ENCODE measurements around the gene MGARP.
"Not testable (repeated sequence)": the region's sequence is repeated elsewhere in the genome, so short reads cannot be mapped to it uniquely, and the experiment has no call there.

The MGARP gene

GRCh38 chr4:139295942-139296299 is 15.9 kb upstream of the MGARP start:
- in situ Hi-C loops (cut with MboI; ENCODE audit: low sequenced_read_pairs): no loop called here

- in situ Hi-C loops (cut with MboI; ENCODE audit: low sequenced_read_pairs): no loop called here
Observed at GRCh38 chr4:139295206-139295941, 15.3 kb upstream of the MGARP start.

- in situ Hi-C loops (cut with MboI; ENCODE audit: low sequenced_read_pairs): no loop called here
Observed at GRCh38 chr4:139286186-139286698, 6.2 kb upstream of the MGARP start.

- in situ Hi-C loops (cut with MboI; ENCODE audit: low sequenced_read_pairs): no loop called here
Observed at GRCh38 chr4:139282721-139283075, 2.7 kb upstream of the MGARP start.

- in situ Hi-C loops (cut with MboI; ENCODE audit: low sequenced_read_pairs): no loop called here
Observed at GRCh38 chr4:139282065-139282720, 2.2 kb upstream of the MGARP start.

GRCh38 chr4:139278912-139279759 is 889 bp downstream of the MGARP start:
- in situ Hi-C loops (cut with MboI; ENCODE audit: low sequenced_read_pairs): no loop called here

- in situ Hi-C loops (cut with MboI; ENCODE audit: low sequenced_read_pairs): no loop called here
Observed at GRCh38 chr4:139278485-139278884, 1.5 kb downstream of the MGARP start.

- in situ Hi-C loops (cut with MboI; ENCODE audit: low sequenced_read_pairs): no loop called here
Observed at GRCh38 chr4:139275281-139275735, 4.7 kb downstream of the MGARP start.

- in situ Hi-C loops (cut with MboI; ENCODE audit: low sequenced_read_pairs): no loop called here
Observed at GRCh38 chr4:139274790-139275189, 5.2 kb downstream of the MGARP start.

- in situ Hi-C loops (cut with MboI; ENCODE audit: low sequenced_read_pairs): no loop called here
Observed at GRCh38 chr4:139273835-139274234, 6.2 kb downstream of the MGARP start.

- in situ Hi-C loops (cut with MboI; ENCODE audit: low sequenced_read_pairs): no loop called here
Observed at GRCh38 chr4:139267301-139267700, 12.7 kb downstream of the MGARP start.

GRCh38 chr4:139266583-139267257 is 13.3 kb downstream of the MGARP start:
- in situ Hi-C loops (cut with MboI; ENCODE audit: low sequenced_read_pairs): no loop called here

GRCh38 chr4:139266208-139266582 is 13.8 kb downstream of the MGARP start:
- in situ Hi-C loops (cut with MboI; ENCODE audit: low sequenced_read_pairs): no loop called here

- in situ Hi-C loops (cut with MboI; ENCODE audit: low sequenced_read_pairs): no loop called here
Observed at GRCh38 chr4:139265654-139266053, 14.4 kb downstream of the MGARP start.

GRCh38 chr4:139256349-139256748 is 23.7 kb downstream of the MGARP start:
- in situ Hi-C loops (cut with MboI; ENCODE audit: low sequenced_read_pairs): no loop called here

- in situ Hi-C loops (cut with MboI; ENCODE audit: low sequenced_read_pairs): not testable (repeated sequence)
Observed at GRCh38 chr4:139255581-139255980, 24.4 kb downstream of the MGARP start.

- in situ Hi-C loops (cut with MboI; ENCODE audit: low sequenced_read_pairs): no loop called here
Observed at GRCh38 chr4:139253713-139254112, 26.3 kb downstream of the MGARP start.

GRCh38 chr4:139253046-139253445 is 27.0 kb downstream of the MGARP start:
- in situ Hi-C loops (cut with MboI; ENCODE audit: low sequenced_read_pairs): no loop called here

GRCh38 chr4:139247700-139248238 is 32.3 kb downstream of the MGARP start:
- in situ Hi-C loops (cut with MboI; ENCODE audit: low sequenced_read_pairs): no loop called here

GRCh38 chr4:139247241-139247640 is 32.8 kb downstream of the MGARP start:
- in situ Hi-C loops (cut with MboI; ENCODE audit: low sequenced_read_pairs): no loop called here

- in situ Hi-C loops (cut with MboI; ENCODE audit: low sequenced_read_pairs): no loop called here
Observed at GRCh38 chr4:139246166-139246565, 33.9 kb downstream of the MGARP start.
